Left ventricle myocardium inferior (tissue), 1 donor: ENCODE measurements around the gene LRRC8A. TPM values are rescaled to one million over a fixed set of nuclear protein-coding genes. Genes with fewer than 3 reads are reported as not detected.

Experiments used
- DNase-seq: peaks from one replicate; pipeline ENCODE4 v3.0.0-alpha.2; 2020
- H3K27ac ChIP-seq: fragments of 200-600 bp; replicated peaks from 2 replicates; pipeline ENCODE4 v1.8.0; 2021
- H3K27me3 ChIP-seq: fragments of 200-600 bp; 2 replicates; pipeline ENCODE4 v1.8.0; 2021; ENCODE audit warnings: low read depth
- H3K36me3 ChIP-seq: fragments of 200-600 bp; 2 replicates; pipeline ENCODE4 v1.8.0; 2021
- H3K4me1 ChIP-seq: fragments of 200-600 bp; 2 replicates; pipeline ENCODE4 v1.8.0; 2021
- H3K4me3 ChIP-seq: fragments of 200-600 bp; 2 replicates; pipeline ENCODE4 v1.8.0; 2021; ENCODE audit warnings: mild to moderate bottlenecking, moderate library complexity
- H3K9me3 ChIP-seq: fragments of 200-600 bp; replicated peaks from 2 replicates; pipeline ENCODE4 v1.8.0; 2021
- CTCF ChIP-seq: fragments of 200-600 bp; IDR thresholded peaks from 2 replicates; pipeline ENCODE4 v1.8.0; 2021; ENCODE audit warnings: antibody characterized with exemption, mild to moderate bottlenecking, borderline replicate concordance
- intact Hi-C: fragments of 100-400 bp; cut with micrococcal nuclease; formaldehyde crosslinking; loops from one replicate; pipeline ENCODE4 v1.11.0; 2022
- total RNA-seq: library from RNA; stranded (reverse); fragmentation: NEBNext Ultra II Directional; extraction: Animal tissue kit (Norgen Biotek cat#: 25700); gene quantifications from one replicate; pipeline ENCODE4 v1.2.1, GENCODE V29; 2021
- donor health status: DM: no; HTN: yes; CAD: no; lungs with severe emphysema.

Gene LRRC8A
- total RNA-seq, 1 donor from 2014 or later, result 19.8 TPM

- Histone ChIP-seq H3K27ac (no peak overlapping the region), H3K4me1 (peaks cover 52% of the 10 kb centered on the region), H3K36me3 (no peaks in the 10 kb centered on the region), H3K27me3 (no peaks in the 10 kb centered on the region), H3K9me3 (no peaks in the 10 kb centered on the region), H3K4me3 (no peak overlapping the region)
- intact Hi-C loops, result no loop called here
- DNase-seq, result no peak
- no peak for TF ChIP-seq CTCF
Measured at GRCh38 chr9:128923493-128923883, 41.6 kb downstream of the LRRC8A start.

- Histone ChIP-seq H3K9me3 (no peaks in the 10 kb centered on the region), H3K36me3 (no peaks in the 10 kb centered on the region), H3K27ac (no peak overlapping the region), H3K4me3 (no peak overlapping the region), H3K27me3 (no peaks in the 10 kb centered on the region), H3K4me1 (peaks cover 8% of the 10 kb centered on the region)
- TF ChIP-seq CTCF, result peak; percentile 92
- peak; percentile 51 for DNase-seq
- intact Hi-C loops, result loop anchor here (5.0 kb wide), 1 partner anchor 66 kb away; no protein-coding TSS in a partner anchor
Measured at GRCh38 chr9:128927731-128928411, 45.9 kb downstream of the LRRC8A start.

- Histone ChIP-seq H3K27me3 (no peaks in the 10 kb centered on the region), H3K27ac (no peak overlapping the region), H3K4me3 (no peak overlapping the region), H3K9me3 (no peaks in the 10 kb centered on the region), H3K4me1 (peaks cover 3% of the 10 kb centered on the region), H3K36me3 (peaks cover 5% of the 10 kb centered on the region)
- DNase-seq, result no peak
- no peak for TF ChIP-seq CTCF
- intact Hi-C loops, result loop anchor here (5.0 kb wide), 1 partner anchor 66 kb away; no protein-coding TSS in a partner anchor
Measured at GRCh38 chr9:128928624-128929023, 46.7 kb downstream of the LRRC8A start.

GRCh38 chr9:128929560-128929959, 47.6 kb downstream of the LRRC8A start:
- H3K4me3 ChIP-seq, result no peak overlapping the region
- intact Hi-C loops, result loop anchor here (5.0 kb wide), 1 partner anchor 67 kb away; no protein-coding TSS in a partner anchor

GRCh38 chr9:128933731-128934130, 51.8 kb downstream of the LRRC8A start:
- Histone ChIP-seq H3K27me3 (no peaks in the 10 kb centered on the region), H3K4me3 (no peak overlapping the region), H3K4me1 (no peaks in the 10 kb centered on the region), H3K9me3 (no peaks in the 10 kb centered on the region), H3K27ac (no peak overlapping the region), H3K36me3 (peaks cover 14% of the 10 kb centered on the region)
- no peak for TF ChIP-seq CTCF
- intact Hi-C loops, result no loop called here
- DNase-seq, result peak; percentile 2

More at GRCh38 chr9:128929560-128929959, 47.6 kb downstream of the LRRC8A start:
- peaks cover 14% of the 10 kb centered on the region for H3K36me3 ChIP-seq
- H3K9me3 ChIP-seq, result no peaks in the 10 kb centered on the region
- no peak for TF ChIP-seq CTCF
- no peak overlapping the region for H3K27ac ChIP-seq
- DNase-seq, result no peak
- H3K4me1 ChIP-seq, result peaks cover 3% of the 10 kb centered on the region
- H3K27me3 ChIP-seq, result no peaks in the 10 kb centered on the region
